ENCODE results near the gene KRTAP12-2.

GRCh38 chr21:44697811-44698734 is 31.3 kb upstream of the KRTAP12-2 start:
- TF ChIP-seq, protein P1, sequence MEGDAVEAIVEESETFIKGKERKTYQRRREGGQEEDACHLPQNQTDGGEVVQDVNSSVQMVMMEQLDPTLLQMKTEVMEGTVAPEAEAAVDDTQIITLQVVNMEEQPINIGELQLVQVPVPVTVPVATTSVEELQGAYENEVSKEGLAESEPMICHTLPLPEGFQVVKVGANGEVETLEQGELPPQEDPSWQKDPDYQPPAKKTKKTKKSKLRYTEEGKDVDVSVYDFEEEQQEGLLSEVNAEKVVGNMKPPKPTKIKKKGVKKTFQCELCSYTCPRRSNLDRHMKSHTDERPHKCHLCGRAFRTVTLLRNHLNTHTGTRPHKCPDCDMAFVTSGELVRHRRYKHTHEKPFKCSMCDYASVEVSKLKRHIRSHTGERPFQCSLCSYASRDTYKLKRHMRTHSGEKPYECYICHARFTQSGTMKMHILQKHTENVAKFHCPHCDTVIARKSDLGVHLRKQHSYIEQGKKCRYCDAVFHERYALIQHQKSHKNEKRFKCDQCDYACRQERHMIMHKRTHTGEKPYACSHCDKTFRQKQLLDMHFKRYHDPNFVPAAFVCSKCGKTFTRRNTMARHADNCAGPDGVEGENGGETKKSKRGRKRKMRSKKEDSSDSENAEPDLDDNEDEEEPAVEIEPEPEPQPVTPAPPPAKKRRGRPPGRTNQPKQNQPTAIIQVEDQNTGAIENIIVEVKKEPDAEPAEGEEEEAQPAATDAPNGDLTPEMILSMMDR (IDR thresholded peaks at IDR 0.05), result no peak
- TF ChIP-seq POLR2A (IDR thresholded peaks at IDR 0.05), result no peak

Measured in lower leg skin (tissue), 3 donors.